SIG-M5 (cell line): ENCODE data around the gene SEC62.

Source experiments
- DNase-seq: peaks from one replicate; lab custom pipeline; 2025; lab: John Stamatoyannopoulos, UW

Gene SEC62

GRCh38 chr3:169966951-169967915 is 626 bp downstream of the SEC62 start:
- no peak for DNase-seq

- no peak for DNase-seq
Measured at GRCh38 chr3:169968224-169968885, 1.7 kb downstream of the SEC62 start.

GRCh38 chr3:169969174-169970095 is 2.8 kb downstream of the SEC62 start:
- DNase-seq, result no peak

GRCh38 chr3:169970847-169971246 is 4.2 kb downstream of the SEC62 start:
- no peak for DNase-seq

- no peak for DNase-seq
Measured at GRCh38 chr3:169971522-169971921, 4.9 kb downstream of the SEC62 start.

GRCh38 chr3:169980055-169980454 is 13.4 kb downstream of the SEC62 start:
- no peak for DNase-seq

- DNase-seq, result no peak
Measured at GRCh38 chr3:169984292-169984691, 17.7 kb downstream of the SEC62 start.

GRCh38 chr3:169990431-169990830 is 23.8 kb downstream of the SEC62 start:
- DNase-seq, result no peak

GRCh38 chr3:169992156-169992555 is 25.5 kb downstream of the SEC62 start:
- DNase-seq, result no peak

- DNase-seq, result no peak
Measured at GRCh38 chr3:169992781-169993180, 26.2 kb downstream of the SEC62 start.

GRCh38 chr3:169993761-169994160 is 27.2 kb downstream of the SEC62 start:
- DNase-seq, result no peak

- DNase-seq, result no peak
Measured at GRCh38 chr3:169996063-169996462, 29.5 kb downstream of the SEC62 start.

GRCh38 chr3:169998668-169999131 is 32.1 kb downstream of the SEC62 start:
- DNase-seq, result no peak

- DNase-seq, result no peak
Measured at GRCh38 chr3:169999433-169999832, 32.8 kb downstream of the SEC62 start.

GRCh38 chr3:170000051-170000450 is 33.4 kb downstream of the SEC62 start:
- no peak for DNase-seq

- no peak for DNase-seq
Measured at GRCh38 chr3:170002231-170002630, 35.6 kb downstream of the SEC62 start.

GRCh38 chr3:170002879-170003278 is 36.3 kb downstream of the SEC62 start:
- DNase-seq, result no peak

- no peak for DNase-seq
Measured at GRCh38 chr3:170003881-170004356, 37.3 kb downstream of the SEC62 start.

GRCh38 chr3:170007031-170007663 is 40.5 kb downstream of the SEC62 start:
- peak; percentile 70 for DNase-seq

- no peak for DNase-seq
Measured at GRCh38 chr3:170010498-170010897, 43.9 kb downstream of the SEC62 start.

GRCh38 chr3:170012683-170013400 is 46.2 kb downstream of the SEC62 start:
- DNase-seq, result no peak
